Sigmoid colon (tissue), 4 donors: Measurements from ENCODE around the gene TMEM79.

Experiments
- EP300 ChIP-seq, 4 donors: sonication (generic); formaldehyde crosslinking; IDR thresholded peaks; one replicate each; pipeline ENCODE4 v1.6.1; 2017; ENCODE audit warnings: antibody characterized with exemption in 4 of 4
- POLR2A ChIP-seq, 2 donors: fragments of 450-650 bp; IDR thresholded peaks; one replicate each; pipeline ENCODE4 v1.6.1; 2016; ENCODE audit warnings: antibody characterized with exemption in 2 of 2, mild to moderate bottlenecking in 2 of 2, moderate library complexity in 2 of 2
- POLR2AphosphoS5 ChIP-seq, 4 donors: sonication (generic); formaldehyde crosslinking; IDR thresholded peaks; one replicate each; pipeline ENCODE4 v1.6.1; 2017; ENCODE audit warnings: antibody characterized with exemption in 4 of 4
- TF ChIP-seq, protein P1 (sequence below), 4 experiments: fragments of 450-650 bp in 3 of 4; fragments of 200-600 bp in 1 of 4; IDR thresholded peaks; one replicate each; pipeline ENCODE4 v1.5.1; 2016 to 2019; ENCODE audit warnings: antibody characterized with exemption in 4 of 4, mild to moderate bottlenecking in 3 of 4, moderate library complexity in 2 of 4

DNA sequence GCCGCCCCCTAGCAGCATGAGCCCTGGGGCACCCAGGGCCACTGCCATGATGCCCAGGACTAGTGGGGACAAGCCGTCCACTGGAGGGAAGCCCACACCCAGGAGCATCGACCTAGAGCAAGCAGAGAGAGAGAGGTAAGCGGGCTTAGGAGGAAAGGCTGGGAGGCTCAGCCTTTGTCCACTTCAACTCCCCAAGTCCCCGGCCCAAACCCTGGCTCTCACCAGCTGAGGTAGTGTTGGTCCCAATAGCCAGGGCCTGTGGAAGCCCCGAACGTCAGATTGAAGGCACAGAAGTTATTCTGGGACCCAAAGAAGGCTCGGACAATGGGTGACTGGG, 8.9 kb downstream of the TMEM79 start:
- TF ChIP-seq, protein P1, sequence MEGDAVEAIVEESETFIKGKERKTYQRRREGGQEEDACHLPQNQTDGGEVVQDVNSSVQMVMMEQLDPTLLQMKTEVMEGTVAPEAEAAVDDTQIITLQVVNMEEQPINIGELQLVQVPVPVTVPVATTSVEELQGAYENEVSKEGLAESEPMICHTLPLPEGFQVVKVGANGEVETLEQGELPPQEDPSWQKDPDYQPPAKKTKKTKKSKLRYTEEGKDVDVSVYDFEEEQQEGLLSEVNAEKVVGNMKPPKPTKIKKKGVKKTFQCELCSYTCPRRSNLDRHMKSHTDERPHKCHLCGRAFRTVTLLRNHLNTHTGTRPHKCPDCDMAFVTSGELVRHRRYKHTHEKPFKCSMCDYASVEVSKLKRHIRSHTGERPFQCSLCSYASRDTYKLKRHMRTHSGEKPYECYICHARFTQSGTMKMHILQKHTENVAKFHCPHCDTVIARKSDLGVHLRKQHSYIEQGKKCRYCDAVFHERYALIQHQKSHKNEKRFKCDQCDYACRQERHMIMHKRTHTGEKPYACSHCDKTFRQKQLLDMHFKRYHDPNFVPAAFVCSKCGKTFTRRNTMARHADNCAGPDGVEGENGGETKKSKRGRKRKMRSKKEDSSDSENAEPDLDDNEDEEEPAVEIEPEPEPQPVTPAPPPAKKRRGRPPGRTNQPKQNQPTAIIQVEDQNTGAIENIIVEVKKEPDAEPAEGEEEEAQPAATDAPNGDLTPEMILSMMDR (IDR thresholded peaks at IDR 0.05) = no peak
- TF ChIP-seq POLR2A (IDR thresholded peaks at IDR 0.05) = no peak
- TF ChIP-seq POLR2AphosphoS5 (IDR thresholded peaks at IDR 0.05) = no peak
- TF ChIP-seq EP300 (IDR thresholded peaks at IDR 0.05) = no peak
